Activated T-cell treated with anti-CD3 and anti-CD28 coated beads, Interleukin-2, amount 50 U/mL, for 48 hours (primary cell): Measurements from ENCODE around the gene CDR2L.
"Not testable (repeated sequence)": the region's sequence is repeated elsewhere in the genome, so short reads cannot be mapped to it uniquely, and the experiment has no call there.

ENCODE experiments used
- DNase-seq, 2 experiments: peaks; one replicate each; pipeline ENCODE4 v3.0.0-alpha.2; 2020

CDR2L gene

DNA sequence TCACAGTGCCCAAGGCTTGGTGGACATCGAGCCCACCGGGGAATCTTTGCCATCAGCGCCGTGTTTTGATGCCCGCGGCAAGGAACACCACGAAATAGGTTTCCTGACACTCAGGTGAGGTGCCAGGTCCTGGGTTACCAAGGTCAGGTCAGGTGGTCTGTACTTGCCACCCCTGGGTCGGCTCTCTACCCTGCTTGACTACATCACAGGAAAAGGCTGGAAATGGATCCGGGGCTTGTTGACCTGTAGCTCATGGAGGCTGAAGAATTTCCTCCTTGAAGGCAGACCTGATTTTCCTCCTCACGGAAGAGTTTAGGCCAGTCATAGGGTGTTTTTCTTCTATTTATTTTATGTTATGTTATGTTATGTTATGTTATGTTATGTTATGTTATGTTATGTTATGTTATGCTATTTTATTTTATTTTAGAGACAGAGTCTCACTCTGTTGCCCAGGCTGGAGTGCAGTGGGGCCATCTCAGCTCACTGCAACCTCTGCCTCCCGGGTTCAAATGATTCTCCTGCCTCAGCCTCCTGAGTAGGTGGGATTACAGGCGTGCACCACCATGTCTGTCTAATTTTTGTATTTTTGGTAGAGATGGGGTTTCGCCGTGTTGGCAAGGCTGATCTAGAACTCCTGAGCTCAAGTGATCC, 4.6 kb upstream of the CDR2L start:
- not testable (repeated sequence) for DNase-seq

DNA sequence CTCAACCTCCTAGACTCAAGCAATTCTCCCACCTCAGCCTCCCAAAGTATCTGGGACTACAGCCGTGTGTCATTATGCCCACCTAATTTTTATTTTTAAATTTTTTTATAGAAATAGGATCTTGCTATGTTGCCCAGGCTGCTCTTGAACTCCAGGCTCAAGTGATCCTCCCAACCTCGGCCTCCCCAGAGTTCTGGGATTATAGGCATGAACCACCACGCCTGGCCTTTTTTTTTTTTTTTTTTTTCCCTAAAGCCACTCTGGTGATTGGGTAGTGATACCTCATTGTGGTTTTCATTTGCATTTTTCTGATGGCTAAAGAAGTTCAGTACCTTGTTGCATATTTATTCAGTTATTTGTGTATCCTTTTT, 1.2 kb upstream of the CDR2L start:
- no peak for DNase-seq

DNA sequence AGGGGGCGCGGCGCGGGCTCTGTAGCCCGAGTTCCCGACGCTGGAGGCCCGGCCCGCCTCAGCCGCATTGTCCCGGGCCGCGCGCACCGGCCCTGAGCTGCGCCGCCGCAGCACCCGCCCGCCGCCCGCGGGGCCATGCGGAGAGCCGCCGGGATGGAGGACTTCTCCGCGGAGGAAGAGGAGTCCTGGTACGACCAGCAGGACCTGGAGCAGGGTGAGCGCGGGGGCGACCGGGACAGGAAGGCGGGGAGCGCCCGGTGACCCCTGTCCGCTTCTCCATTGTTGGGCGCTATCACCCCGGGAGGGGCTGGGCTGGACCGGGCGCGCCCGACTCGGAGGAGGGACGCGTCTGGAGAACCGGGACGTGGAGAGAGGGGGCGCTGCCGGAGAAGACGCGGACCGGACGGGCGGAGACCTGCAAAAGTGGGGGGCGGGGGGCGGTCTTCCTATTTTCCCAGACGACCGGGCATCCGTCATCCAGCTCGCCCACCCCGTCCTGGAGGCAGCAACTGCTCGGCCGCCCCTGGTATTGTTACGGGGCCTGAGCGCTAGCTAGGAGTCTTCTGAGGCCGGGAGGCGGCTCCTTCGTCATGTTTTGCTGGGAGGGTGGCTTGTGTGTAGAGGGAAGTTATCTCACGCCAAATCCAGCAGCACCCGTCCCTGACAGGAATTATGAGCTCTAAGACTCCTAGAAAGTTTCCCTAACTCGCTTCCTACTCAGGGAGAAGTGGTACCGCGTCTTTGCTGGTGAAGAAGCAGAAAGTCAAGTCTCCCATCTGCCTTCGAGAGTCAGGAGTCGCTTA, 678 bp downstream of the CDR2L start:
- peak; percentile 47 to 52 for DNase-seq

DNA sequence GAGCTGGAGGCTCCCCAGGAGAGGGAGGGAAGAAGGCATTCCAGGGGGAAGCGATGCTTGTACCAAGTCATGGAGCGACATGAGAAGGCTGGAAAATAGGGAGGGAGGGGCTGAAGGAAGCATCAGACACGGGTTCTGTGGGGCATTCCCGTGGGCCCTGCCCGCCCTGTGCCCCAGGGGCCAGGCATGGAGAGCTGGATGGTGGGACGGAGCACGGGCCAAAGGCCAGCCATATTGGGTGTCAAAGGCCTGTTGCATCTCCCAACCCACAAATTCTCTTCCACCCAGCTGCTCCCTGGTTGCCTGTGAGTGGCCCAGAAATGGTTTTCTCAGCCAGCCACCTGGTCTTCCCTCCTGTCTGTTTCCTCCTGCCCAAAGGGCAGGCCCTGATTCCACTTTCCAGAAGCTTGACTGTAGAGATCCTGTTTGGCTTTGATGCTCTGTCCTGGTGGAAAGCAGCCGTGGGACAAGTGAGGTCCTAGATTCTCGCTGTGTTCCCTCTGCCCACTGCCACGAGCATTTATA, 3.2 kb downstream of the CDR2L start:
- DNase-seq, result no peak

DNA sequence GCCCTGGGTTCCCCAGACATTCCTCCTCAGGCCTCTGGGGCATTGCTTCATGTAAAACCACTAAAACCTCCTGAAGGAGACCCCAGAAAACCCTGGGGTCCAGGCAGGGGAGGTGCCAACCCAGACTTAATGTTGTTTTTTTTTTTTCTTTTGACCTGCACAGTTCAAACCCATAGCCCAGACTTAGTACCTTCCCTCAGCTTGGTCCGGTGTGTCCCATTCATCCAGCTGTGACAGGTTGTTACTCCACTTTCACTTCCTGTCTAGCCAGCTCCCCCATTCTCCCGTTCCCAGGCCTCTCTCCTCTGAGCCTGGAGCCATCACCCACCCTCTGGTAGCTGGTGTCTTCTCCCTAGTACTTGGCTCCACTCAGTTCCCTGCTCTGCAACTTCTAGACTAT, 4.8 kb downstream of the CDR2L start:
- DNase-seq, result no peak

DNA sequence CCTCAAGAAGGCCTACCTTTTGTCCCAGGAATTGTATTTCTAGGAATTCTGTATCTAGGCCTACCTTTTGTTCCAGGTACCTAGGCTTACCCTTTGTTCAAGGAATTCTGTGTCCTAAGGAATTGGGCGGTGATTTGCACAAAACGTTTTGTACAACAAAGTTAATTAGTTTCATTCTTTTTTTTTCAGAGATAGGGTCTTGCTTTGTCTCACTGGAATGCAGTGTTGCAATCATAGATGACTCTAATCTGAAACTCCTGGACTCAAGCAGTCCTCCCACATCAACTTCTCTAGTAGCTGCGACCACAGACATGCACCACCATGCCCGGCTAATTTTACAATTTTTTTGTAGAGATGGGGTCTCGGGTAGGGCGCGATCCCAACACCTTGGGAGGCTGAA, 7.0 kb downstream of the CDR2L start:
- no peak for DNase-seq

DNA sequence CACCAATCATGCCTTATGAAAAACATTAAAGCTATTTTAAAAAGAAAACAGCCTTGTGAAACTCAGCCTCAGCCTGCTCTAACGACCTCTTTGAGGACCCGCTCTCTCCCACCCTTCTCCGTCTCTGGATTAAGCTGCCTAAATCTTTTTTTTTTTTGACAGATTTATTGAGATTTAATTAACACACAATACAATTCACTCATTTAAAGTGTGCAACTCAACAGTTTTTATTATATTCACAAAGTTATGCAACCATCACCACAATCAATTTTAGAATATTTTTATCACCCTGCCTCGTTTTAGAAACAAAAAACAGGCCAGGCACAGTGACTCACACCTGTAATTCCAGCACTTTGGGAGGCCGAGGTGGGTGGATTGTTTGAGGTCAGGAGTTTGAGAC, 8.4 kb downstream of the CDR2L start:
- no peak for DNase-seq

DNA sequence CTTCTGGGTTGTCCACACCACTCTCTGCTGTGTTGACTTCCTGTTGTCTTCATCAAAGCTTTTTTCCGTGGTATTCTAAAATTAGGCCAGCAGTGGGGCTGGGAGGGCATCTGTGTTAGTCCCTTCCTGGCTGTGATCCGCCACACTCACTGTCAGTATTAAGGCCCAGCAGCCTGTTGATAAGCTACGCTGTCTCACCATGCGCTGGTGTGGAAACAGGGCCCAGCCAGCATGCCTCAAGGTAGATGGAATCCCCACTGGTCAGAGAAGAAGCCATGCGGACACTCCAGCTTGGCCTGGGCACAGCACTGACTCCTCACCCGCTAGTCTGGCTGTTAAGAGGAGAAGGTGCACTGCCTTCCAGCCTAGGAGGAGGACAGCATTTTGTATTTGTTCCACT, 11.4 kb downstream of the CDR2L start:
- no peak for DNase-seq

DNA sequence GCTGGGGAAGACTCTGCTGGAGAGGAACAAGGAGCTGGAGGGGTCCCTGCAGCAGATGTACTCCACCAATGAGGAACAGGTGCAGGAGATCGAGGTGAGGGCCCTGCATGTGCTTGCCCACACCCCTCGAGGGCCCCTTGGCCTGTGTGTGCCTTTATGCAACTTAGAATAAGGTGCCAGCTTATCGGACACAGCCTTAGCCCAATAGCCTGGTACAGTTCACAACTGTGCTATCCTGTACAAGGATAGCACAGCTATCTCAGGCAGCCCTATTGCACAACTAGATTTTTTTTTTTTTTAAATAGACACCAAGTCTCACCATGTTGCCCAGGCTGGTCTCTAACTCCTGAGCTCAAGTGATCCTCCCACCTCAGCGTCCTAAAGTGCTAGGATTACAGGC, 12.1 kb downstream of the CDR2L start:
- no peak for DNase-seq

DNA sequence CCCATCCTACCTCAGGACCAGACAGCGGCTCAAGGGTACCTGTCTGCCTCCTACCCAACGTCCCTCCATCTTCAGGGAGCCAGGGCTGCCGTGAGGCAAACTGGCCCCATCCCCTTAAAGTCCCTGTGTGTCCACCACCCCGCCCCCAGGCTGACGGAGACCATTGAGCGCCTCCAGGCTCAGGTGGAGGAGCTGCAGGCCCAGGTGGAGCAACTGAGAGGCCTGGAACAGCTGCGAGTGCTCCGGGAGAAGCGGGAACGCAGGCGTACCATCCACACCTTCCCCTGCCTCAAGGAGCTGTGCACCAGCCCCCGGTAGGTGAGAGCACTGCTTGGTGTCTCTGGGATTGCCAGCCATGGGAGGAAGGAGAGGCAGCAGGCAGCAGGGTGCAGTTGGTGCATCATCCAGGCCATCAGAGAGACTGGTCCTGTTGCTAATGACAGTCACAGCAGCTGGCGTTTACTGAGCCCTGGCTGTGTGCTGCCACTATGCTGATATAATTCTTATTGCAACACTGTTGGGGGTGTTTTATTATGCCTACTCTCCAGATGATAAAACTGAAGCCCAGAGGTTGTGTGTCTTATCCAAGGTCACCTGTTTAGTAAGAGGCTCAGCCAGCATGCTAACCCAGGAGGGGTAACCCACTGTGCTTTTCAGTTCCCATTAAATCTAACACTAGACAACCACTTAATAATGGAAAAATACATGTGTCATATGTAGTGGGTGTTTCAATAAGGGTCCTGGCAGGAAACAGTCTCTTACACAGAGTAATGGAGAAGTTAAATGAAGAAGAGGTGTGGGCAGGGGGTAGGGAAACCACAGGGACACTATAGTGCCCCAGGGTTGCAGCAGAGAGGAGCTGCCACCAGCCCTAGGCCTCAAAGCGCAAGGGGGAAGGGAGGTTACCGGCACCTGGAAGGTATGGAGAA, 14.7 kb downstream of the CDR2L start:
- no peak for DNase-seq

DNA sequence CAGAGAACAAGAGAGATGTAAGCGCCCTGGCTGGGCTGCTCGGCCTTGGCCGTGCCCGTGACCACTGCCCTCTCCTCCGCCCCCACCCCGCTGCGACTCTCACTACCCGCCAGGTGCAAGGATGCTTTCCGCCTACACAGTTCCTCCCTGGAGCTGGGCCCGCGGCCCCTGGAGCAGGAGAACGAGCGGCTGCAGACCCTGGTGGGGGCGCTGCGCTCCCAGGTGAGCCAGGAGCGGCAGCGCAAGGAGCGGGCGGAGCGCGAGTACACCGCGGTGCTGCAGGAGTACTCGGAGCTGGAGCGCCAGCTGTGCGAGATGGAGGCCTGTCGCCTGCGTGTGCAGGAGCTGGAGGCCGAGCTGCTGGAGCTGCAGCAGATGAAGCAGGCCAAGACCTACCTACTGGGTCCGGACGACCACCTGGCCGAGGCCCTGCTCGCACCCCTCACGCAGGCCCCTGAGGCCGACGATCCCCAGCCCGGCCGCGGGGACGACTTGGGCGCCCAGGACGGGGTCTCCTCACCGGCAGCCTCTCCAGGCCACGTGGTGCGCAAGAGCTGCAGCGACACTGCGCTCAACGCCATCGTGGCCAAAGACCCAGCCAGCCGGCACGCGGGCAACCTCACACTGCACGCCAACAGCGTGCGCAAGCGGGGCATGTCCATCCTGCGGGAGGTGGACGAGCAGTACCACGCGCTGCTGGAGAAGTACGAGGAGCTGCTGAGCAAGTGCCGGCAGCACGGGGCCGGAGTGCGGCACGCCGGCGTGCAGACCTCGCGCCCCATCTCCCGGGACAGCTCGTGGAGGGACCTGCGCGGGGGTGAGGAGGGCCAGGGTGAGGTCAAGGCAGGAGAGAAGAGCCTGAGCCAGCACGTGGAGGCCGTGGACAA, 15.9 kb downstream of the CDR2L start:
- DNase-seq, result no peak

DNA sequence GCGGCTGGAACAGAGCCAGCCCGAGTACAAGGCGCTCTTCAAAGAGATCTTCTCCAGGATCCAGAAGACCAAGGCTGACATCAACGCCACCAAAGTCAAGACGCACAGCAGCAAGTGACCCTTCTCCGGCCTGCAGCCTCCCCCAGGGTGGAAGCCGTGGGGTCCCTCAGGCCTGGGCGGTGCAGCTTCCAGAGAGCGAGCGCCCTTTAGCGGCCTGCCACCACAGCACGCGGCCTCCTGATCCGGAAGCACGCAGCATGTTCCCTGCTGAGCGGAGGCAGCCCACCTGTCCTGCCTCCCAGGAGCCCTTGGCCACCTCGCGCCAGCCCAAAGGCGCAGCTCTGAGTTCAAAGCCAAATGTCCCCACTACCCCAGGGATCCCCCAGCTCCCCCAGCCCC, 16.5 kb downstream of the CDR2L start:
- DNase-seq, result no peak

DNA sequence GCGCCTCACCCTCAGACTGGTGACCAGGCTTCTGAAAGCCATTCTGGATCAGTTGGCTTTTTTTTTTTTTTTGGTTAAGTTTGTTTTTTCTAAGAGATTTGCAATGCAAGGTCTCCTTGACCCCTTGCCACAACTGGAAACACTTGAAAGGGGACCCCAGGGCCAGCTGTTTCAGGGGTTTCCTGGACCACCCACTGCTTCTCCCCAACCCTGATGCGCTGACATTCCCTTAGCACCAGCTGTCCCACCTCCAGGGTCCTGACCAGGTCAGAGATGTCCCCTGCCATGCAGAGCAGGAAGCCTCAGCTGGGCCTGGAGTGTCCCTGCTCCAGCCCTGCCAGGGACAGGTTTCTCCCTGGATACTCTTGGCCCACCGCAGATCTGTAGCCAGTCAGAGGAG, 16.9 kb downstream of the CDR2L start:
- no peak for DNase-seq

DNA sequence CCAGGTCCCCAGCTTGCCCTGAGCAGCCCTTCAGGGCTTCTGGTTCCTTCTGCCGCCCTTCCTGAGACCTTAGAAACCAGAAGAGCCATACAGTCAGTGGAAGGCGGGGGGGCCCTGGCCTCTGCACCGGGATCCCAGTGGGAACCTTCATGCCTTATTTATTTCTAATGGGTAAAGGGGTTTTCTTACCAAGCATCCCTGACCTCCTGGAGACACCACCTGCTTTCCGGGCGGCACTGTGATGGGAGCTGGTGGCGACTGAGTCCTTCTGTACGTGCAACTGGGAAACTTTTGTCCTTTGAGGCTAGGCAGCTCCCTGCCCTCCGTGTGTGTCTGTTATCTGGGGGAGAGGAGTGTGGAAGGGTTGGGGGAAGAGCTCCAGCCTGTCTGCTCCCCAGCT, 17.9 kb downstream of the CDR2L start:
- DNase-seq, result no peak

DNA sequence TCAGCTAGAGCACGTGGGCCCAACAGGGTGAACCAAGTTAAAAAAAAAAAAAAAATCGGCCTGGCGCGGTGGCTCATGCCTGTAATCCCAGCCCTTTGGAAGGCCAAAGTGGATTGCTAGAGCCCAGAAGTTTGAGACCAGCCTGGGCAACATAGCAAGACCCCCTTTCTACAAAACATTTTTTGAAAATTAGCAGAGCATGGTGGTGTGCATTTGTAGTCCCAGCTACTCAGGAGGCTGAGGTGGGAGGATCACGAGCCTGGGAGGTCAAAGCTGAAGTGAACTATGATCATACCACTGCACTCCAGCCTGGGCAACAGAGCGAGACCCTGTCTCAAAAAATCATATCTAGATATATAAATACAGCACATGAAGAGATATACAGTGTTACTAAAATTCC, 18.7 kb downstream of the CDR2L start:
- not testable (repeated sequence) for DNase-seq

DNA sequence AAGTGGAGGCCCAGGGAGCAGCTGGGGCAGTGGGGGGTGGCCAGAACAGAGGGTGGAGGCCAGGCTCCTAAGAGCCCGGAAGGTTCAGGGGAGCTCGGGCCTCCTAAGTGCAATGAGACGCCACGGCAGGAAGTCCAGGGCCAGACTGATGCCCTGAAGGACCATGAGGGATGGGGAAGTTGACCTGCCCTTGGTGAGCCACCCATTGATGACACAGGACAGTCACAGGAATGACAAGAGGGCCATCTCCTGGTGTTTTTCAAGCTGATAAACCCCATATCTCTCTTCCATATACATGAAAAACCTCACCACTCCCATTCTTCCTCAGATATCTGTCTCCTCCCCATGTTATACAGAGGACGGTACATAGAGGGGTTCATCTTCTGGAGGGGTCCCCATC, 19.2 kb downstream of the CDR2L start:
- DNase-seq, result no peak

DNA sequence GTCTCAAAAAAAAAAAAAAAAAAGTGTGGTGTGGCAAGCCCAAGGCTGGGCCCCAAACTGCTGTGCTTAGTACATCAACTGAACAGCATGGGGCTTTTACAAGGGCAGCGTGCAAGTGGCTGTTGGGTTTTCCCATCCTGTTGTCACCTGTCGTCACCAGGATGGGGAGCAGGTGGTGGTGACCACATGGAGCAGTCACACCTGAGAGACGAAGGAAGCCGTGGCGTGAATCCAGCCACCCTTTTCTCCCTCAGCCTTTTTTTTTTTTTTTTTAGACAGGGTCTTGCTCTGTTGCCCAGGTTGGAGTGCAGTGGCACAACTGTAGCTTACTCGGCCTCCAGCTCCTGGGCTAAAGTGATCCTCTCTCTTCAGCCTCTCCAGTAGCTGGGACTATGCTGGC, 20.9 kb downstream of the CDR2L start:
- no peak for DNase-seq

DNA sequence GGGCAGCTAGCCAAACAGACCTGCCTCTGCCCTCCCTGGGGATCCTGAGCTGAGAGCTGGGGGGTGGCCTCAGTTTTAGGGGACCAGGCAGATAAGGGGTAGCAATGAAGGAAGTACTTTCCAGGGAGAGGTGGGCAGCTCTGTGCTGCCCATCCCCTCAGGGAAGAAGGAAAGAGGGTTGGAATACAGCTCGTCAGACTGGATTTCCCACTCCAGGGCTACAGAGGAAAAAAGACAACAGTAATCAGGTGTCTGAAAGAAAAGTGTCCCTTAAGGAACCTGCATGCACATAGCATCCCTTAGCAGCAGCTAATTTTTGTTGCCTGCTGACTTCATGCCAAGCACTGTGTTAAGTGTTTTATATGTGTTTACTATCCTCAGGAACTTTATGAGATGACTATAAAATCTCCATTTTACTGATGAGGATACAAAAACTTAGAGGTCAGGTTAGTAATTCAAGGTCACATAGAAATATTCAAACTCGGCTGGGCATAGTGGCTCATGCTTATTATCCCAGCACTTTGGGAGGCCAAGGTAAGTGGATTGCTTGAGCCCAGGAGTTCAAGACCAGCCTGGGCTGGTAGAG, 21.8 kb downstream of the CDR2L start:
- no peak for DNase-seq

DNA sequence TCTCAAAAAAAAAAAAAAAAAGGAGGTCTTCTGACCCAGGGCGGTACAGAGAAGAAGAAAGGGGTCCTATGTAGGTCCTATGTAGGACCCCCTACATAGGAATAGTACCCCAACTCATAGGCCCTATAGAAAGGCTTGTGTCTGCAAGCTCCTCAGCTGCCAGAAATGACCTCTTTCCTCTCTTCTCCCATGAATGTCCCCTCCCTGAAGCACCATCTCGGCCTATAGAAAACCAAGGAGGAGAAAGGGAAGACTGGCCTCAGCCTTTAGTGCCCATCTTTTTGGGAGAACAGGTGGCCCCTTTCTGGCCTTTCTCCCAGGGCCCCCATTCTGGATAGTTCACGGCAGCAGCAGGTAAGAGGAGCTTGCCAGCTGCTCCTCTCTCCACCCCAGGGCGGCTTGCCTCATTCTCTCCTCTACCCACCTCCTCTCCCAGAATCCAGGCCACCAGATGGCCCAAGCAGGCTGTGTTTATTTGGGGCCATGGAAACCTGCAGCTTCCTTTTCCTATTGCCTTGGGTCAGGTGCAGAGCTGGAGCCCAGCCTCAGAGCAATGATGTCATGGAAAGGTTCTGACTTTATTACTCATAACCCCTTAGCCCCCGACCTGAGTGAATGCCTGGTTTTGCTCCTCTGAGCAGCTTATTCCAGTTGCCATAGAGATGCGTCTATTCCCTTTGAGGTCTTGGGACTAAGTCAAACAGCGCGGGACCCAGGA, 23.4 kb downstream of the CDR2L start:
- DNase-seq, result peak; percentile 40 to 44

DNA sequence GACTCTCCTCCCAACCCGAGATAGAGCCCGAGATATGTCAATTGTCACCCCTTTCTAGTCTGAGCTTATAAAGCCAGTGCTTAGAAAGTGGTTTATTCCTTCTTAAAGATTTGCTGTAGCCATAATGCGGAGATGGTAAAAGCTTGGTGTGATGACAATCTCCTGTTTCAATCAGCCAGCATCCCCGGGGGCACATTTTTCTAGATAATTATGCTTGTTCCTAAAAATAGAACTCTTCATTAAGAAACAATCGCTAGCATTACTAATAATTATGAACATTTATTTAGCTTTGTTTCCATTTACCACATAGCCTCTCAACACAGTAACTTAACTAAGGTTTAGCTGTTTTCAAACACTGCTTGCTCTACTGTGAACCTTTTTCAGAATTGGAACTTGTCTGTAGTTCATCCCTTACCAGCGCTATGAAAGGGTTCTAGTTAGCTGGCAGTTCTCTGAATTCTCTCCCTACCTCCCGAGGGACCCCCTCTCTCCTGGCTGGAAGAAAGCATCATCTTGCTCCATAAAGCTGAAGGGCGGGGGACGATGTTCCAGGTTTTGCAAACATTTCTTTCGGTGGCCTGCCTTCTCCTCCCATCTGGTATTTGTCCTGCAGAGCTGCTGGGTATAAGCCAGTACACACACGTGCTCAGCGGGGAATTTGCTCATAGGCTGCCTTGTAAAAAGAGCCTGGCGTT, 24.1 kb downstream of the CDR2L start:
- DNase-seq, result peak in 1 of 2 experiments; percentile 42

DNA sequence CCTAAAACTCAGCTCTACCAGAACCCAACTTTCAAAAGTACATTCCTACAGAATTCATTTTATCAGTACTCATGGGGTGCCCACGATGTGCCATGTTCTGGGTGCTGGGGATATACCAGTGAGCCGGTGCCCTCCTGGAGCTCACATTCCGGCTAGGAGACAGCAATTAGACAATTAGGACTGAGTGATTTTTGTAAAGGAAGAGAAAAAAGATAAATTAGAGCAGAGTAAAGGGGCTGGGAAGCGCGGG, 24.6 kb downstream of the CDR2L start:
- DNase-seq, result no peak
